GM10248 (cell line): ENCODE data around the gene CDK8.

ENCODE experiments used
- CTCF ChIA-PET: fragments of 300-600 bp; sonication (Branson Sonifier 250); formaldehyde crosslinking; extraction: SDS; loops from one replicate; lab custom pipeline; 2021; ENCODE audit warnings: antibody characterized with exemption; lab: Yijun Ruan, JAX
- POLR2A ChIA-PET: fragments of 350-650 bp; sonication (Branson Sonifier 250); formaldehyde crosslinking; extraction: SDS; loops from one replicate; lab custom pipeline; 2020; ENCODE audit warnings: antibody characterized with exemption; lab: Yijun Ruan, JAX
- DNase-seq: peaks from one replicate; pipeline ENCODE4 v3.0.0; 2012; ENCODE audit errors: extremely low spot score
- CTCF ChIP-seq: IDR thresholded peaks from 2 replicates; pipeline ENCODE4 v1.5.1; 2012; ENCODE audit warnings: mild to moderate bottlenecking, low read depth; ENCODE audit errors: extremely low read depth, missing control alignments, control extremely low read depth

Gene CDK8

GRCh38 chr13:26253787-26254582 lies at the start of gene CDK8:
Gene CDK8, plus strand, starts transcription at chr13:26254129. Its CDS starts 513 bp downstream, at chr13:26254642.
- DNase-seq = peak; percentile 87
- POLR2A ChIA-PET = interaction anchor here (0.5 to 0.6 kb wide), 2 partner anchors 32 to 156 kb away, joined by 3 to 4 read pairs; partner anchors contain the start of gene RNF6
- CTCF ChIA-PET = interaction anchor here (0.9 to 1.1 kb wide), 3 partner anchors 15 to 69 kb away, joined by 3 to 6 read pairs (median 4); partner anchors contain the start of gene RNF6
- no peak for TF ChIP-seq CTCF

- ChIA-PET POLR2A (no interaction called here), CTCF (interaction anchor here (1.2 to 1.6 kb wide), 2 partner anchors 8 to 22 kb away, joined by 3 to 5 read pairs; no protein-coding TSS in a partner anchor)
- no peak for TF ChIP-seq CTCF
- no peak for DNase-seq
Measured at GRCh38 chr13:26208287-26208686, 45.6 kb upstream of the CDK8 start.

- no peak for TF ChIP-seq CTCF
- POLR2A ChIA-PET = no interaction called here
- DNase-seq = no peak
- CTCF ChIA-PET = interaction anchor here (1.4 to 1.5 kb wide), 2 partner anchors 29 to 283 kb away, joined by 5 to 6 read pairs; no protein-coding TSS in a partner anchor
Measured at GRCh38 chr13:26213345-26213744, 40.6 kb upstream of the CDK8 start.

- ChIA-PET POLR2A (no interaction called here), CTCF (interaction anchor here (1.4 to 1.5 kb wide), 2 partner anchors 29 to 283 kb away, joined by 5 to 6 read pairs; no protein-coding TSS in a partner anchor)
- TF ChIP-seq CTCF = no peak
- no peak for DNase-seq
Measured at GRCh38 chr13:26213982-26214381, 39.9 kb upstream of the CDK8 start.

GRCh38 chr13:26216042-26216441 lies 37.9 kb upstream of the CDK8 start:
- DNase-seq = no peak
- CTCF ChIA-PET = interaction anchor here (1.6 to 3.4 kb wide), 5 partner anchors 8 to 30 kb away, joined by 5 to 18 read pairs (median 6); no protein-coding TSS in a partner anchor
- POLR2A ChIA-PET = no interaction called here
- no peak for TF ChIP-seq CTCF

- TF ChIP-seq CTCF = no peak
- CTCF ChIA-PET = interaction anchor here (0.9 to 4.0 kb wide), 3 partner anchors 10 to 34 kb away, joined by 3 to 28 read pairs (median 3); no protein-coding TSS in a partner anchor
- no peak for DNase-seq
- POLR2A ChIA-PET = no interaction called here
Measured at GRCh38 chr13:26219726-26220125, 34.2 kb upstream of the CDK8 start.
